ENCODE results near the gene CHRNB1.

- TF ChIP-seq CTCF (tag by site-specific recombination; IDR thresholded peaks at IDR 0.05) (no peak), ZNF362 (tag by site-specific recombination; IDR thresholded peaks at IDR 0.05) (no peak), ZNF544 (tag by site-specific recombination; IDR thresholded peaks at IDR 0.05) (no peak), ZNF530 (tag by site-specific recombination; IDR thresholded peaks at IDR 0.05; ENCODE audit: low read depth) (no peak), ZNF660 (tag by site-specific recombination; IDR thresholded peaks at IDR 0.05) (no peak), ZBTB49 (tag by site-specific recombination; IDR thresholded peaks at IDR 0.05; ENCODE audit: low read depth) (no peak), ZNF174 (tag by site-specific recombination; IDR thresholded peaks at IDR 0.05) (no peak), ZNF629 (tag by site-specific recombination; IDR thresholded peaks at IDR 0.05) (no peak), ZNF274 (IDR thresholded peaks at IDR 0.05; ENCODE audit: low read length) (no peak), ZNF274 (tag by site-specific recombination; IDR thresholded peaks at IDR 0.05; ENCODE audit: borderline replicate concordance) (no peak), MEIS1 (CRISPR knock-in tag; IDR thresholded peaks at IDR 0.05; ENCODE audit: borderline replicate concordance) (no peak), REPIN1 (tag by site-specific recombination; IDR thresholded peaks at IDR 0.05; ENCODE audit: low read depth) (no peak), ZNF146 (tag by site-specific recombination; IDR thresholded peaks at IDR 0.05) (no peak)
These were observed 15.1 kb upstream of the CHRNB1 start for GRCh38 chr17:7429722-7430121.
